GM19452 (cell line): ENCODE data around the gene KDM8.
"Not testable (repeated sequence)": the region's sequence is repeated elsewhere in the genome, so short reads cannot be mapped to it uniquely, and the experiment has no call there.

Experiments
- ATAC-seq: cut with Tn5 transposase; IDR thresholded peaks from one replicate; pipeline ENCODE4 v1.9.1; 2021; ENCODE audit not compliant: unreplicated experiment

Gene KDM8

GRCh38 chr16:27240948-27241531, 37.7 kb downstream of the KDM8 start:
- ATAC-seq, result no peak

- ATAC-seq, result no peak
These were observed 38.3 kb downstream of the KDM8 start for GRCh38 chr16:27241658-27242057.

GRCh38 chr16:27242398-27242797, 39.1 kb downstream of the KDM8 start:
- ATAC-seq, result no peak

- ATAC-seq, result no peak
These were observed 39.7 kb downstream of the KDM8 start for GRCh38 chr16:27242868-27243590.

GRCh38 chr16:27243725-27244362, 40.5 kb downstream of the KDM8 start:
- ATAC-seq, result no peak

GRCh38 chr16:27244363-27244755, 41.0 kb downstream of the KDM8 start:
- ATAC-seq, result no peak

- ATAC-seq, result no peak
These were observed 42.2 kb downstream of the KDM8 start for GRCh38 chr16:27245276-27246172.

GRCh38 chr16:27246439-27246838, 43.1 kb downstream of the KDM8 start:
- ATAC-seq, result no peak

- not testable (repeated sequence) for ATAC-seq
These were observed 43.8 kb downstream of the KDM8 start for GRCh38 chr16:27247076-27247475.

- no peak for ATAC-seq
These were observed 44.7 kb downstream of the KDM8 start for GRCh38 chr16:27248036-27248435.

GRCh38 chr16:27248886-27249285, 45.6 kb downstream of the KDM8 start:
- ATAC-seq, result not testable (repeated sequence)

GRCh38 chr16:27251541-27252205, 48.3 kb downstream of the KDM8 start:
- ATAC-seq, result no peak

- no peak for ATAC-seq
These were observed 48.9 kb downstream of the KDM8 start for GRCh38 chr16:27252206-27252585.

- no peak for ATAC-seq
These were observed 50.2 kb downstream of the KDM8 start for GRCh38 chr16:27253526-27253930.

- peak; percentile 82 for ATAC-seq
These were observed 51.0 kb downstream of the KDM8 start for GRCh38 chr16:27254262-27254811.

GRCh38 chr16:27256861-27257260, 53.5 kb downstream of the KDM8 start:
- ATAC-seq, result no peak

GRCh38 chr16:27257271-27257670, 53.9 kb downstream of the KDM8 start:
- ATAC-seq, result no peak

GRCh38 chr16:27258241-27258734, 55.0 kb downstream of the KDM8 start:
- no peak for ATAC-seq

GRCh38 chr16:27259710-27260109, 56.4 kb downstream of the KDM8 start:
- no peak for ATAC-seq

GRCh38 chr16:27262904-27263423, 59.6 kb downstream of the KDM8 start:
- not testable (repeated sequence) for ATAC-seq
